ENCODE measurements around the gene ATP6V1G2.
"Not testable (repeated sequence)": the region's sequence is repeated elsewhere in the genome, so short reads cannot be mapped to it uniquely, and the experiment has no call there.

ATP6V1G2 gene

GRCh38 chr6:31546339-31546957 is at the start of gene ATP6V1G2:
ATP6V1G2 (minus strand) TSS chr6:31546608; CDS start chr6:31546559, 49 bp downstream.
- Mint-ChIP-seq H3K4me3 (peak within 1 kb of the TSS; percentile 89), H3K9me3 (ENCODE audit: low read depth) (no peaks in the 10 kb centered on the region), H3K4me1 (ENCODE audit: low read depth) (peaks cover 35% of the 10 kb centered on the region), H3K27me3 (no peaks in the 10 kb centered on the region), H3K36me3 (peaks cover 2% of the 10 kb centered on the region), H3K27ac (peak within 1 kb of the TSS; percentile 93)

- Mint-ChIP-seq H3K36me3 (peaks cover 2% of the 10 kb centered on the region), H3K4me1 (ENCODE audit: low read depth) (peaks cover 51% of the 10 kb centered on the region), H3K27ac (peak overlapping the region; percentile 76), H3K9me3 (ENCODE audit: low read depth) (no peaks in the 10 kb centered on the region), H3K27me3 (no peaks in the 10 kb centered on the region), H3K4me3 (peak overlapping the region; percentile 68)
Measured at GRCh38 chr6:31592396-31592771, 46.0 kb upstream of the ATP6V1G2 start.

- not testable (repeated sequence) for H3K27me3 Mint-ChIP-seq; H3K27ac Mint-ChIP-seq; H3K4me3 Mint-ChIP-seq; H3K36me3 Mint-ChIP-seq; H3K9me3 Mint-ChIP-seq (ENCODE audit: low read depth)
- peaks cover 55% of the 10 kb centered on the region for H3K4me1 Mint-ChIP-seq (ENCODE audit: low read depth)
Measured at GRCh38 chr6:31590691-31591090, 44.3 kb upstream of the ATP6V1G2 start.

GRCh38 chr6:31588871-31589650 is 42.7 kb upstream of the ATP6V1G2 start:
- Mint-ChIP-seq H3K9me3 (ENCODE audit: low read depth) (no peaks in the 10 kb centered on the region), H3K27me3 (no peaks in the 10 kb centered on the region), H3K36me3 (peaks cover 2% of the 10 kb centered on the region), H3K4me1 (ENCODE audit: low read depth) (peaks cover 61% of the 10 kb centered on the region), H3K4me3 (peak overlapping the region; percentile 3), H3K27ac (peak overlapping the region; percentile 68)

GRCh38 chr6:31587791-31588777 is 41.7 kb upstream of the ATP6V1G2 start:
- Mint-ChIP-seq H3K4me1 (ENCODE audit: low read depth) (peaks cover 62% of the 10 kb centered on the region), H3K36me3 (peaks cover 2% of the 10 kb centered on the region), H3K27ac (peak overlapping the region; percentile 97), H3K9me3 (ENCODE audit: low read depth) (no peaks in the 10 kb centered on the region), H3K4me3 (peak overlapping the region; percentile 83), H3K27me3 (no peaks in the 10 kb centered on the region)

GRCh38 chr6:31586599-31587281 is 40.3 kb upstream of the ATP6V1G2 start:
- Mint-ChIP-seq H3K4me1 (ENCODE audit: low read depth) (peaks cover 61% of the 10 kb centered on the region), H3K27ac (peak overlapping the region; percentile 91), H3K9me3 (ENCODE audit: low read depth) (no peaks in the 10 kb centered on the region), H3K36me3 (peaks cover 4% of the 10 kb centered on the region), H3K4me3 (peak overlapping the region; percentile 82), H3K27me3 (no peaks in the 10 kb centered on the region)

- Mint-ChIP-seq H3K36me3 (peaks cover 4% of the 10 kb centered on the region), H3K4me3 (peak within 1 kb of the TSS; percentile 82), H3K9me3 (ENCODE audit: low read depth) (no peaks in the 10 kb centered on the region), H3K4me1 (ENCODE audit: low read depth) (peaks cover 62% of the 10 kb centered on the region), H3K27me3 (no peaks in the 10 kb centered on the region), H3K27ac (peak within 1 kb of the TSS; percentile 91)
Measured at GRCh38 chr6:31586008-31586407, 39.6 kb upstream of the ATP6V1G2 start, which contains the start of gene LST1. LST1 (plus strand) TSS chr6:31586277; CDS start chr6:31587300, 1,023 bp downstream.

- Mint-ChIP-seq H3K27me3 (no peaks in the 10 kb centered on the region), H3K27ac (peak overlapping the region; percentile 91), H3K4me1 (ENCODE audit: low read depth) (peaks cover 61% of the 10 kb centered on the region)
Measured at GRCh38 chr6:31585491-31585890, 39.1 kb upstream of the ATP6V1G2 start.

GRCh38 chr6:31582230-31582643 is 35.8 kb upstream of the ATP6V1G2 start, which contains the start of gene LTB:
LTB (minus strand) TSS chr6:31582424; CDS start chr6:31582417, 7 bp downstream.
- Mint-ChIP-seq H3K9me3 (ENCODE audit: low read depth) (no peaks in the 10 kb centered on the region), H3K27ac (peak within 1 kb of the TSS; percentile 89), H3K36me3 (peaks cover 5% of the 10 kb centered on the region), H3K4me1 (ENCODE audit: low read depth) (peaks cover 62% of the 10 kb centered on the region), H3K27me3 (no peaks in the 10 kb centered on the region), H3K4me3 (peak within 1 kb of the TSS; percentile 95)

More at GRCh38 chr6:31585491-31585890, 39.1 kb upstream of the ATP6V1G2 start:
- peak overlapping the region; percentile 82 for H3K4me3 Mint-ChIP-seq
- H3K36me3 Mint-ChIP-seq, result peaks cover 4% of the 10 kb centered on the region
- no peaks in the 10 kb centered on the region for H3K9me3 Mint-ChIP-seq (ENCODE audit: low read depth)

GRCh38 chr6:31581434-31582229 is 35.2 kb upstream of the ATP6V1G2 start:
- H3K9me3 Mint-ChIP-seq (ENCODE audit: low read depth), result no peaks in the 10 kb centered on the region
- H3K4me1 Mint-ChIP-seq (ENCODE audit: low read depth), result peaks cover 59% of the 10 kb centered on the region
- H3K36me3 Mint-ChIP-seq, result peaks cover 10% of the 10 kb centered on the region
- peak overlapping the region; percentile 95 for H3K4me3 Mint-ChIP-seq
- H3K27ac Mint-ChIP-seq, result peak overlapping the region; percentile 89
- H3K27me3 Mint-ChIP-seq, result no peaks in the 10 kb centered on the region

- Mint-ChIP-seq H3K27ac (peak overlapping the region; percentile 93), H3K27me3 (no peaks in the 10 kb centered on the region)
Measured at GRCh38 chr6:31580807-31581433, 34.5 kb upstream of the ATP6V1G2 start.

GRCh38 chr6:31580438-31580740 is 34.0 kb upstream of the ATP6V1G2 start:
- Mint-ChIP-seq H3K27me3 (no peaks in the 10 kb centered on the region), H3K9me3 (ENCODE audit: low read depth) (no peaks in the 10 kb centered on the region), H3K27ac (peak overlapping the region; percentile 93), H3K4me3 (peak overlapping the region; percentile 95), H3K36me3 (peaks cover 18% of the 10 kb centered on the region), H3K4me1 (ENCODE audit: low read depth) (peaks cover 56% of the 10 kb centered on the region)

More at GRCh38 chr6:31580807-31581433, 34.5 kb upstream of the ATP6V1G2 start:
- peak overlapping the region; percentile 95 for H3K4me3 Mint-ChIP-seq
- peaks cover 56% of the 10 kb centered on the region for H3K4me1 Mint-ChIP-seq (ENCODE audit: low read depth)
- H3K36me3 Mint-ChIP-seq, result peaks cover 17% of the 10 kb centered on the region
- H3K9me3 Mint-ChIP-seq (ENCODE audit: low read depth), result no peaks in the 10 kb centered on the region
